AG09319 (cell line): ENCODE data around the gene AKT1S1.

Experiments
- DNase-seq: peaks from one replicate; pipeline ENCODE4 v3.0.0-alpha.2; 2010; ENCODE audit warnings: low read depth; ENCODE audit errors: extremely low read depth
- TF ChIP-seq, protein P1 (sequence below): IDR thresholded peaks from 2 replicates; pipeline ENCODE4 v1.5.1; 2011; ENCODE audit warnings: low read depth, mild to moderate bottlenecking, inconsistent platforms, low read length, moderate library complexity

Gene AKT1S1

DNA sequence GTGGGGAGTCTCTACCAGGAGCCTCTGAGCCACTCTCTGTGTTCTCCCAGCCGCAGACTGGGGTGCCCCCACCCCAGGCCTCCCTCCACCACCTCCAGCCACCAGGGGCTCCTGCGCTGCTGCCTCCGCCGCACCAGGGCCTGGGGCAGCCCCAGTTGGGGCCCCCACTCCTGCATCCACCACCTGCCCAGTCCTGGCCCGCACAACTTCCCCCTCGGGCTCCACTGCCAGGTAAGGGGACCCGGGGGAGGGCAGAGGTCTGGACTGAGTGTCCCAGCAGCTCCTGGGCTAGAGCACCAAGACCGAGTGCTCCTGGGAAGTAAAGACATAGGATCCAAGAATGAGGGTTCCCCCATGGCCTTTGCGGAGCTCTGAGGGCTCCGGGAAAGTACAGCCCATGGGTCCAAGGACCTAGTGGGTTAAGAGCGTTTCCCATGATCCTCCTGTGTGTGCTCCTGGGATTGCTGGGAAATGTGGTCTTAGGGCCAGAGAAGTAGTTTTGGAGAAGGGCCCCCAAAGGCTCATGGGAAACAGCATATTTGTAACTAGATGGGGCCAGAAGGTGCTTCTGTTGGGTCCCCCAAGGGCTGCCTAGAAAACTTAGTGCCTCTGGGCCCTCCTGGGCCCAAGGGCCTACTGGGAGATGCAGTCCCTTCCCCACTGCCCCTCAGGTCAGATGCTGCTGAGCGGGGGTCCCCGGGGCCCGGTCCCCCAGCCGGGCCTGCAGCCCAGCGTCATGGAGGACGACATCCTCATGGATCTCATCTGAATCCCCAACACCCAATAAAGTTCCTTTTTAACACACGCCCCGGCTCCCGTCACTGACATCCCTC, 40.8 kb downstream of the AKT1S1 start:
- no peak for DNase-seq
- TF ChIP-seq, protein P1, sequence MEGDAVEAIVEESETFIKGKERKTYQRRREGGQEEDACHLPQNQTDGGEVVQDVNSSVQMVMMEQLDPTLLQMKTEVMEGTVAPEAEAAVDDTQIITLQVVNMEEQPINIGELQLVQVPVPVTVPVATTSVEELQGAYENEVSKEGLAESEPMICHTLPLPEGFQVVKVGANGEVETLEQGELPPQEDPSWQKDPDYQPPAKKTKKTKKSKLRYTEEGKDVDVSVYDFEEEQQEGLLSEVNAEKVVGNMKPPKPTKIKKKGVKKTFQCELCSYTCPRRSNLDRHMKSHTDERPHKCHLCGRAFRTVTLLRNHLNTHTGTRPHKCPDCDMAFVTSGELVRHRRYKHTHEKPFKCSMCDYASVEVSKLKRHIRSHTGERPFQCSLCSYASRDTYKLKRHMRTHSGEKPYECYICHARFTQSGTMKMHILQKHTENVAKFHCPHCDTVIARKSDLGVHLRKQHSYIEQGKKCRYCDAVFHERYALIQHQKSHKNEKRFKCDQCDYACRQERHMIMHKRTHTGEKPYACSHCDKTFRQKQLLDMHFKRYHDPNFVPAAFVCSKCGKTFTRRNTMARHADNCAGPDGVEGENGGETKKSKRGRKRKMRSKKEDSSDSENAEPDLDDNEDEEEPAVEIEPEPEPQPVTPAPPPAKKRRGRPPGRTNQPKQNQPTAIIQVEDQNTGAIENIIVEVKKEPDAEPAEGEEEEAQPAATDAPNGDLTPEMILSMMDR, result no peak

DNA sequence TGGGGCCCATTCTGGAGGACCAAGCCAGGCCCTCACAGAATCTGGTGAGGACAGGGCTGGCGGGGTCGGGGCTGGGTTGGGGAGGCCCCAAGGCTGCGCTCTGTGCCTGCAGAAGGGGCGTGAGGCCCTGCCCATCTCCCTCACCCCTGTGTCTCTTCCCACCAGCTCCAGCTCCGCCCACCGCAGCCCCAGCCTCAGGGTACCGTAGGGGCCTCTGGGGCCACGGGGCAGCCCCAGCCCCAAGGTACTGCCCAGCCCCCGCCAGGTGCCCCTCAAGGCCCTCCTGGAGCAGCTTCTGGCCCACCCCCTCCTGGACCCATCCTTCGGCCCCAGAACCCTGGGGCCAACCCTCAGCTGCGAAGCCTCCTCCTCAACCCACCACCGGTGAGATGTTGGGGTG, 41.6 kb downstream of the AKT1S1 start:
- DNase-seq, result no peak
- TF ChIP-seq, protein P1, result no peak

DNA sequence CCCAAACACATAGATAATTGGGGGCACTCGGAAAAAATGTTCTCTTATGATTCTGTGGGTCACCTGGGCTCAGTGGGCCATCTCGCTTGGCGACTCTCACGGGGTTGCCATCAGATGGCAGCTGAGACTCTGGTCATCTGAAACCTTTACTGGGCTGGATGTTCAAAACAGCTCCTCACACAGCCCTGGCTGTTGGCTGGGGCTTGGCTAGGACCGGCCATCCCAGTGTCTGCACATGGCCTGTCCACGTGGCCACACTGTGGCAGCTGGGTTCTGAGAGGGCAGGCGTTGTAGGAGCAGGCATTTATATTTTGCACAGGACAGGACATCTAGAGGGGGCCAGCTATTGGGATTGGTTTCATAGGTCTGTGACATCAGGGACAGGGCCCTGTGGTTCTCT, 43.6 kb downstream of the AKT1S1 start:
- DNase-seq, result no peak
- TF ChIP-seq, protein P1, result no peak

DNA sequence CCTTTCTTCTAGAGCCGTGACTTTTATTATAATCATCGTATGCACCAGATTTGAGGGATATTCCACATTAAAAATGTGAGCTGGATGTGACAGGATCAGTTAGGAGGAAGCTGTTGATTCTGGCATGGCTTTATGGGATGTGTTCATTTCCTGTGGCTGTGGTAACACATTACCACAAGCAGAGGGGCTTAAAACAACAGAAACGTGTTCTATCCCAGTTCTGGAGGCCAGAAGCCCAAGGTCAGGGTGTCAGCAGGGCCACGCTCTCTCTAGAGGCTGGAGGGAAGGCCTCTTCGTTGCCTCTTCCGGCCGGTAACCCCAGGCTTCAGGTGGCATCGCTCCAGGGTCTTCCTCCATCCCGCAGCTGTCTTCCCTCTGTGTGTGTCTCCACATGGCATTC, 44.6 kb downstream of the AKT1S1 start:
- TF ChIP-seq, protein P1, result no peak
- no peak for DNase-seq

DNA sequence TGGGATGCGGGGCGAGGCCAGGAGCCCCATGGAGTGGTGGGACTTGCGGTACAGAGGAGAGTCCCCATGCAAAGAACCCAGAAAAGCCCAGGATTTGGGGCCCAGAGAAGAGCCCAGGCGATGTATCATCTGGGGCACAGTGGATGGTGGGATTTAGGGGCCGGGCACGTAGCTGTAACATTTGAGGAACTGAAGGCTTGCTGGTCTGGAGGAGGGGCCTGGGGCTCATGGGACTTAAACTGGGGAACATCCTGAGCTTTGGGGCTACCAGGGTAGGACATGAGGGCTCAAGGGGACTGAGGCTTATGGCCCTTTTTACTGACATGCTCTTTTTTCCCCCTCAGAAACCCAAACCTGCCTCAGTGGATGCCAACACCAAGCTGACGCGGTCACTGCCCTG, 45.6 kb downstream of the AKT1S1 start:
- TF ChIP-seq, protein P1, result no peak
- no peak for DNase-seq

DNA sequence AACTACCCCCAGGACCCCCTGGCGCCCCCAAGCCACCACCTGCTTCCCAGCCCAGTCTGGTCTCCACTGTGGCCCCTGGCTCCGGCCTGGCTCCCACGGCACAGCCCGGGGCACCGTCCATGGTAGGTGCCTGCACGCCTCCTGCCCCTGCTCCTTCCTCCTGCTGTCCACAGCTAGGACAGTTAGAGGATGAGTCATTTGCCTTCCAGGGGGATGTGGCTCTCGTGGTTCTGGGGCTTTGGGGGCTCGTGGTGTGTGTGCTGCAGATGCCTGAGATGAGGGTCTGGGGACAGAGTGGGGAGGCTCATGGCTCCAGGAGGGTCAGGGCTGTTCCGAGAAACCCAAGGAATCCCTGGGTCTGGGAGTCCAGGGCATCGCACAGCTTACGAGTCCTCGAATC, 46.4 kb downstream of the AKT1S1 start:
- DNase-seq, result no peak
- TF ChIP-seq, protein P1, result no peak

DNA sequence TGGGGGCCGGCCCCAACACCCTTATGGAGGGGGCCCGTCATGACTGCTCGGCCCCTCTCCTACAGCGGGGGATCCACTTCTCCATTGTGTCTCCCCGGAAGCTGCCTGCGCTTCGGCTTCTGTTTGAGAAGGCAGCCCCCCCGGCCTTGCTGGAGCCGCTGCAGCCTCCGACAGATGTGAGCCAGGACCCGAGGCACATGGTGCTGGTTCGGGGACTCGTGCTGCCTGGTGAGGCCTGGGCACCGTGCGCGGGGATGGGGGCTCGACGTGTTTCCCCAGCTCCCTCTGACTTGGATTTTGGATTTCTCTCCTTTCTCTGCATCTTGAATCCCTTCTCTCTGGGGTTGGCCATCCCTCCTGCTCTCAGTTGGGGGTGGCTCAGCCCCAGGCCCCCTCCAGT, 47.4 kb downstream of the AKT1S1 start:
- no peak for DNase-seq
- TF ChIP-seq, protein P1, result no peak
